A673 (cell line): ENCODE data around the gene A3GALT2.

Experiments used
- CTCF ChIP-seq: fragments of 300-800, 200-600 bp; sonication (generic); conservative IDR thresholded peaks from 2 replicates; pipeline ENCODE4 v1.5.1; 2017; ENCODE audit warnings: low read depth, mild to moderate bottlenecking, antibody characterized with exemption, low read length, moderate library complexity, mixed read lengths
- EZH2 ChIP-seq: fragments of 200-600 bp; sonication (generic); IDR thresholded peaks from 2 replicates; pipeline ENCODE4 v1.6.1; 2017; ENCODE audit warnings: borderline replicate concordance, low read depth, mild to moderate bottlenecking, mixed read lengths, antibody characterized with exemption, low read length; ENCODE audit not compliant: poor library complexity, severe bottlenecking

- no peak for TF ChIP-seq CTCF
- no peak for TF ChIP-seq EZH2
Measured at GRCh38 chr1:33272509-33272908, 48.4 kb downstream of the A3GALT2 start.
